GM21423 (cell line): Measurements from ENCODE around the gene ZFP3.
"Not testable (repeated sequence)": the region's sequence is repeated elsewhere in the genome, so short reads cannot be mapped to it uniquely, and the experiment has no call there.

Experiments used
- ATAC-seq: cut with Tn5 transposase; IDR thresholded peaks from one replicate; pipeline ENCODE4 v1.9.1; 2021; ENCODE audit warnings: mild to moderate bottlenecking, moderate library complexity; ENCODE audit not compliant: unreplicated experiment

The ZFP3 gene

DNA sequence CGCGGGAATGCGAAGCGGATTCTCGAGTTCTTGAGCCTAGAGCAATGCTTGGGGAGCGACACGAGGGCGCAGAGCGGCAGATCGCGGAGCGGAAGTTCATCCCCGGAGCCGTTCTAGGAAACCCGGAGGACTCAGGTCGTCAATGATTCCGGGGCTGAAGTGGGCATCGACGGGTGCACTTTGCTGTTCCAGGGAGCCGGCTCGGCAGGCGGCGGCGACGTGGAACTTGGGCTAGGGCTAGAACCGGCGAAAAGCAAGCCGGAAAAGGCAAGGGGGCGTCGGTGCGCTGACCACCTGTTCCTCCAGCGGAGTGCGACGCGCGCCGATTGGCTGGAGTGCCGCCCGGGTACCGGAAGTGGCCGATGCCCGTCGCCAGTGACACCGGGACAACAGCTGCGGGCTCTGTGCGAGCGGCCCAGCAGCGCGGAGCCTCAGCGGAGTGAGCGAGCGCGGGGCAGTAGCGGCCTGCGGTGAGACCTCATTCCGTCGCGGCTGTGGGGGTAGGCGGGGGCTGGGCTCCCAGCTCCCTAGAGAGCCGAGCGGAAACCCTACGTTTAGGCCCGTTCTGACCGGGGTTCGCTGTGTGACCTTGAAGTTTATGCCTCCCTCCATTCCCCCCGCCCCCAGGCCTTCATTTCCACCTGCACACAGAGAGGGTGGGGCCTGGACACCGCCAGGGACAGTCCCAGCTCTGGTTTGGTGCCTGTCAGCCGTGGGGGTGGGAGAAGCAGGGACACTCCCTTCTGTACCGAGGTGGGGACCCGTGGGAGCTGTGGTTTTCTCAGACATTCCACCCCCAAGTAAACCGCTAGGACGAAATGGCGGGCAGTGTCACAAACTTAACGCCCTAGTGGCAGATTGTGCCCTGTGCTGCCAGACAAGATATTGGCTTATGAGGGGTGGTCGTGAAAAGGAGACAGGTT, at the start of gene ZFP3:
ZFP3 (plus strand) TSS at position 362 of the 923 bp plus-strand sequence. CDS start 13,038 bp downstream, outside the sequence.
- ATAC-seq = peak; percentile 77

DNA sequence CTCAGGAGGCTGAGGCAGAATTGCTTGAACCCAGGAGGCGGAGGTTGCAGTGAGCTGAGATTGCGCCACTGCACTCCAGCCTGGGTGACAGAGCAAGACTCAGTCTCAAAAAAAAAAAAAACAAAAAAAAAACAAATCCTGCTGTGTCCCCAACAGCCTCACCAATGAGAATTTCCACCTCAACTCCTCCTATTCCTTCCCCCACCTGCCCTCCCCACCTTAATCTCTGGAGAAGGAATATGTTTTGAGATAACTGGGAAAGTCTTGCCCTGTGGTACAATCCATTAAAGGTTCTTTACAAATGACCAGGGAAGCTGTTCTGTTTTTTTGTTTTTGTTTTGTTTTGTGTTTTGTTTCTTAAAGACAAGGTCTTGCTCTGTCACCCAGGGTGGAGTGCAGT, 48.1 kb upstream of the ZFP3 start:
- not testable (repeated sequence) for ATAC-seq

DNA sequence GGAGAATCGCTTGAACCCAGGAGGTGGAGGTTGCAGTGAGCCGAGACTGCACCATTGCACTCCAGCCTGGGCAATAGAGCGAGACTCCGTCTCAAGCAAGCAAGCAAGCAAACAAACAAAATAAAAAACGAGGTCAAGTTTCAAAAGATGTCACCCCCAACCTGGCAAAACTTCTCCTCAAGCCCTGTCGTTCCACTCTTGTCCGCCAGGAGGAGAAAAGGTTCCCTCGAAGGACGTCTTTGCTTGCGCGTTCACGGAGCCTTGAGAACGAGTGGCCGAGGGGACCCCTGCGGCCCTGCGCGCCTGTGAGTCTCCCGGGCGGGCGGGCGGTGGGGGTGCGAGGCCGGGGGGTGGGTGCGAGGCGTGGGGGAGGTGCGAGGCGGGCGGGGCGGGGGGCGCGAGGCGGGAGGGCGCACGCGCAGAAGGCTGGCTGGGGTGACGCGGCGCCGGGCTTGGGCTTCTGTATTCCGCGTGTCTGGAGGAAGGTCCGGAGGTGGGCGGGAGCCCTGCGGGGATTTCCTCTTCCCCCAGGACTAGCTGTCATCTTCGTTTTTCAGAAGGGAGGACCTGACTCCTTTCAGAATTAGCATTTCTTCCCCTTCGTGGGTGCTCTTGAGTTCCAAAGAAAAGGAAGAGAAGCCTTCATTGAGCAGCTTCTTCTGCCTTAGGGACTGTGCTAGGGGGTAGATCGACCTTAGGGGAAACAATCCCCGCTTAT, 46.7 kb upstream of the ZFP3 start:
- peak; percentile 69 for ATAC-seq

DNA sequence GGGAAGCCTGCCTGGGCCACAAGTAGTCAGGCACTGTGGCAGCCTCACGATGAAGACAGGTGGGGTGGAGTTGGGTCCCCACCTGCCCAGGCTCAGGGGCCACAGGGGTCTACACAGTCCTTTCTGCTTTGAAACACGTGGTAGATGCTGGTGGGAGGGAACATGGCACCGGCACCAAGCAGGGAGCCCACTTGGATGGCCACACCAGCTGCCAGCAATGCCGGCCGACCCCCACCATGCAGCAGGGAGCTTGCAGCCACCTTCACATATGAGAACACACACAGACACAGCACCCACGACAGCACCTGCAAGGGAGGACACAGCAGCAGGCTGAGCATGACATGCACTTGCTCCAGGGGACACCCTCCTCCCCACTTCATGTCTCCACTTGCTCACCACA, 45.4 kb upstream of the ZFP3 start:
- ATAC-seq = no peak

DNA sequence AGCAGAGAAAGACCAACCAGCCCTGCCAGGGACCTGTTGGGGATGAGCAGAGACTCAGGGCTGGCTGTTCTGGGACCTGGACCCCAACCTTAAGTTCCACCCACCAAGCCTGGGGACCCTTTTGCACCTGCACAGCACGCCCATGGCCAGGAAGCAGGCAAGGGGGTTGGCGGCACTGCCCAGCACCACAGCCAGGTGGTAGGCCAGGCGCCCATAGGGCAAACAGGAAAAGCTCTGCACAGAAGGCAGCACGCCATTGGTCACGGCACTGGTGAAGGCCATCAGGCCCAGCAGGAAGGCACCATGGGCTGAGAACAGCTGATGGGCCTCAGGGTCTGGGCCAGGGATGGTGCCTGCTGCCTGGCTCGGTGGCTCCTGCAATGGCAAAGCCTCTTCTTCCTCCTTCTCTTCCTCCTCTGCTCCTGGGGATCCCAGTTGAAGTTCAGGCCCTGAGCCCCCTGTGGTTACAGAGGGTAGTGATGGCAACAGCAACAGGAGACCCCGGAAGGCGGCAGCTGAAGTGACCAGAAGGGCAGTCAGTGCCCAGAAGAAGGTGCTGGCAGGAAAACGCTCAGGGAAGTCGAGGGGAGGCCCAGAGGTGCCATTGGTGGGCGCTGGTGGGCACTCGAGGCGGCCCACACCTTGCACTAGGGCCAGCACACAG, 44.8 kb upstream of the ZFP3 start:
- no peak for ATAC-seq

DNA sequence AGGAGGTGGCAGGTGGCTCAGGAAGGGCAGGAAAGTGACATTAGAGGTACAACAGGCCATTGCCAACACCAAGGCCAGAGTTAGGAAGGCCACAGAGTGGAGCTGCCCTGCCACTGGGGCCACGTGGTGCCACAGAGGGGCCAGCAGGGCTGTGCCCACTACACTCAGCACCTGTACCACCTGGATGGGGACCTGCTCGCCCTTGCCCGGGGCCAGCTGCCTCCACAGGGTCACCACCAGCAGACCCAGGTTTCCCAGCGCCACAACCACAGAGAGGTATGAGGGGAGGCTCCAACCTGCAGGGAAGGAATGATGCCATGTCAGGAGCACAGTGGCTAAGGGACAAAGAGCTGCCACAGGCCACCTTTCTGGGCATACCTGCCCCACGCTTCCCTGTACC, 44.2 kb upstream of the ZFP3 start:
- ATAC-seq = no peak

DNA sequence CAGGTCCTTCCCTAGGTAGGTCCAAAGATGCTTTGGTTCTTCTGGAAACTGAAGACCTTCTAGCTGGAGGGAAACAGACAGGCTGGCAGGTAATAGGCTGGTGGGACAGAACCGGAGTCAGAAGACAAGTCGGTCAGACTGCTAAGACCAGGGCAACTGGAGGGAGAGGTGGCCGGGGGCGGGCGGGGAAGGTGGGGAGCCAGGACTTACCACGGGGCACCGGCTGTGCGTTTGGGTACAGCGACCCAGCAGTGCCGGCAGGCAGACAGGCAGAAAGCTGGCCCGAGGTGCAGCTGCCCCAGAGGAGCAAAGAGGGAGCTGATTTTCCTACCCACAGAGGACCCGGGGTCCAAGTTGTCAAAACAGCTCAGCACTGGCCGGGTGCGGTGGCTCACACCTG, 43.6 kb upstream of the ZFP3 start:
- no peak for ATAC-seq

DNA sequence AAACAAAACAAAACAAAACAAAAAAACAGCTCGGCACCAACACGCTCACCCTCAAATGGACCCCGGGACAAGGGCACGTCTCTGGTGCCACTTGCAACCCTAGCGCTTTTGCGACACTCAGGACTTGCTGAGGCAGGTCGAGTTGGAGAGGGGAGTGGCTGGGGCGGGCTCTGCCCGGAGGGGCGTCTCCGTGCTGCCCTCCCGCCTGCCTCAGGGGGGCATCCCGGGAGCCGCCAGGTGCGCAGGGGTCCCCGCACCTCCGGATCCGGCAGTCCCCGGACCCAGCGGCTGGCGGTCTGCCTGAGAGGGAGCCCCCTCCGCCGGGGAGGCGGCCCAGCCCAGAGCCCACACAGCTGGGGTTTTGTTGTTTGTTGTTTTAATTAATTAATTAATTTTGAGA, 43.0 kb upstream of the ZFP3 start, which contains the start of gene SLC52A1:
SLC52A1 (minus strand) TSS at position 112 of the 400 bp plus-strand sequence. CDS start 820 bp downstream, outside the sequence.
- no peak for ATAC-seq

DNA sequence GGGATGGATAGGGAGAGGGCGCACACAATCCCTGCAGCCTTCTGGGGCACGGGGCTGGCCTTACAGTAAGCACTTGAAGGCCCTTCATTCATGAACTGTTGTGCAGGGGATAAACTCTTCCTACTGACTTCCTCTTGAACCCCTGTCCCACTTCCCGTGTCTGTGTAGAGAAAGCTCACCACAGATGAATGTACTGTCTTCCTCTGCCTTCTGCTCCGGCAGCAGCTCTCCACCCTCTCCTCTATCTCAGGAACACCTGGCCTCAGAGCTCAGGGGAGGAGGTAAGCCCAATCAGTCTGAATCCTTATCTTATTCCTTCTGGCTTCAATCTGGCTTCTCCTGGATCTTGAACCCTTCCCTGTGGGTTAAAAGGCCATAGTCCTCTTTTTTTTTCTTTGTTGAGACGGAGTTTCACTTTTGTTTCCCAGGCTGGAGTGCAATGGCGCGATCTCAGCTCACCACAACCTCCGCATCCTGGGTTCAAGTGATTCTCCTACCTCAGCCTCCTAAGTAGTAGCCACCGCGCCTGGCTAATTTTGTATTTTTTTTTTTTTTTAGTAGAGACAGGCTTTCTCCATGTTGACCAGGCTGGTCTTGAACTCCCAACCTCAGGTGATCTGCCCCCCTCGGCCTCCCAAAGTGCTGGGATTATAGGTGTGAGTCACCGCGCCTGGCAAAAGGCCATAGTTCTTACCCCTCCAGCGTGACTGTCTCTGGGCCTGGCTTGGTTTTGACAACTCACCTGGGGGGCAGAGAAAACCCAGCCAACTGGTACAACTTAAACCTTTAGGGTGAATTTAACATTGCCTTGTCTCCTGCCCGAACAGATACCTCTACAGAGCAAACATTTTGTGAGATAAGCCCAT, 35.9 kb upstream of the ZFP3 start:
- ATAC-seq = no peak

DNA sequence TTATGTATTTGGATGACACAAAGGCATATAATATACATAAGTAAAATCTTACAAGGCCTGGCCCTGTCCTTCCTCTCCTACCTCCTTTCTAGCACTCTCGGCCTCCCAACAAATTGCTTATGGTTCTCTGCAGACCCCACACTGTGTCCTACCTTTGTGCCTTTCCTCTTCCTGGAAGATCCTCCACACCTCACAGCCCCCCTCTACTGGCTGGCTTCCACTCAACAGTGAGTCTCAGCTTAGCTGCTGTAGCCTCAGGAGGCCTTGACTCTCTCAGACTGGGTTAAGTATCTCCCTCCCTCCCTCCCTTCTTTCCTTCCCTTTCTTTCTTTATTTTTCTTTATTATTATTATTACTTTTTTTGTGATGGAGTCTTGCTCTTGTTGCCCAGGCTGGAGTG, 34.7 kb upstream of the ZFP3 start:
- ATAC-seq = no peak

DNA sequence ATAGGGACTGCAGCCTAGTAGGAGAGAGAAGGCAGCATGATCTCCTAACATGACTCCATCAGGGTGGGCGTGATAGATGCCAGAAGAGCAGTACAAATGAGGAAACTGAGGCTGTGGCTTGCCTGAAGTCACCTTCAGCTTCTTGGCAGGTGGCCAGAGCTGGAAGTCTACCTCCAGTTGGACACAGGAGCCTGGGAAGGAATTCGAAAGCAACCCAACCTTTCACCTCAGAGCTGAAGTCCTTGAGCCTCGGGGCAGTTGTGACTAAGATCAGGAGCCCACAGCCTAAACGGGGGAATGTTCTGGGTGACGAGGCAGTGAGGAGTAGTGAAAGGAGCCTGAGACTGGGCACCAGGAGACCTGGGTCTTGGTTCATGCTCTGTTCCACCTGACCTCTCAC, 33.6 kb upstream of the ZFP3 start:
- no peak for ATAC-seq

DNA sequence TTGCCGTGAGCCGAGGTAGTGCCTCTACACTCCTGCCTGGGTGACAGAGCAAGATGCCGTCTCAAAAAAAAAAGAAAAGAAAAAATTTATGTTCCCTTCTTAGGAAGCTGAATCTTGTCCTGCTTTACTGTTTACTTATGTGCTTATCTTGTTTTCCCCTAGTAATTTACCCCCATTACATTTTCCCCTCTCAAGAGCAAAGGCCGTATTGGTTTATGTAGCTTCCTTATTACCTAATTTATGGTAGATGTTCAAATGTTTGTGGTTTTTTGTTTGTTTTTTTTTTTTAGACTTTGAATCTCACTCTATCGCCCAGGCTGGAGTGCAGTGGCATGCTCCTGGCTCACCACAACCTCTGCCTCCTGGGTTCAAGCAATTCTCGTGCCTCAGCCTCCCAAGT, 32.8 kb upstream of the ZFP3 start:
- ATAC-seq = no peak

DNA sequence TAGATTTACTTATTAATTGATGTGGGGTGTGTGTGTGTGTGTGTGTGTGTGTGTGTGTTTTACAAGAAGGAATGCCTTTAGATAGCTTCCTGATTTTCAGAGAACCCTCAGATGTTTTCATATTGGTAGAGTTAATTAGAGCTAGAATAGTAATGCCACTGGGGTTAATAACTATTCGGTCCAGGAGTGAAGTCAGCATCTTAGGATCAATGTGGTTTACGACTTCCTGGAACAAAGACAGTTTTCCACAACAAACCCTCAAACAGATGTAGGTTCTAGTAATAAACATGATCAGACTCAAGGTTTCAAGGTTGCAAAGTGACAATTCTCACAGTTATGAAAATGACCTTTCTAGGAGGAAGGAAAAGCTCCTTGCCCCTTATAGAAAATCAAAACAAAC, 30.8 kb upstream of the ZFP3 start:
- ATAC-seq = no peak

DNA sequence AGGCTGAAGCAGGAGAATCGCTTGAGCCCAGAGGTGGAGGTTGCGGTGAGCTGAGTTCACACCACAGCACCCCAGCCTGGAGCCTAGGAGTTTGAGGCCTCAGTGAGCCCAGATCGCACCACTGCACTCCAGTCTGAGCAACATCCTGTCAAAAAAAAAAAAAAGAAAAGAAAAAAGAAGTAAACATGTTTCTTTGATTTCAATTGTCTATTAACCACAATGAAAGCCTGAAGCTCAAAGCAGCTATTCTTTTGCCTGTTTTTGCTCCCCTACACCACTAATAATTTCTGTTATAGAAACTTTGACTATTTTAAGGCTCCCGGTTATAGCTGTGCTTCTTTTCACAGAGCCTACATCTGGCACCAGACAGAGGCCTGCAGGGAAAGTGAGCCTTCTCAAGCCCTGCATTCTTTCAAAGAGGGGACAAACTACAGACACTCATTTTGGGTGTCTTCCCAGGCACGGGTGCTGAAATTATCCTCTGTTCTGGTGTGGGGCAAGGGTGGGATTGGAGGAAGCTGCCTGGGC, 28.9 kb upstream of the ZFP3 start:
- no peak for ATAC-seq

DNA sequence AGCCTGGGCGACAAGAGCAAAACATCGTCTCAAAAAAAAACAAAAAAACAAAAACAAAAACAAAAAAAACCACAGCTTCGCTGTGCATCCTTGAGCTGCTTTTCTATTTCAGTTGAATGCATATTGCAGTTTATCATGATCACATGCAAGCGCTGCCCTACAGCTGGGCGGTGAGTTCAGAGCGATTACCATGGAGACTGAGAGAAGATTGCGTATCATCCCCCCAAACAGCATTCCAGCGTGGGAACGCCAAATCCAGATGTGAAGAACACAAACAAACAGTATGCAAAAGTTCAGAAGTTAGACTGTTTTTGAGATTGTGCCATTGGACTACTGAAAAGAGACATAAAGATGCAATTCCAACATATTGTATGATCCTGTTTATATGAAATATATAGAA, 28.0 kb upstream of the ZFP3 start:
- ATAC-seq = no peak

DNA sequence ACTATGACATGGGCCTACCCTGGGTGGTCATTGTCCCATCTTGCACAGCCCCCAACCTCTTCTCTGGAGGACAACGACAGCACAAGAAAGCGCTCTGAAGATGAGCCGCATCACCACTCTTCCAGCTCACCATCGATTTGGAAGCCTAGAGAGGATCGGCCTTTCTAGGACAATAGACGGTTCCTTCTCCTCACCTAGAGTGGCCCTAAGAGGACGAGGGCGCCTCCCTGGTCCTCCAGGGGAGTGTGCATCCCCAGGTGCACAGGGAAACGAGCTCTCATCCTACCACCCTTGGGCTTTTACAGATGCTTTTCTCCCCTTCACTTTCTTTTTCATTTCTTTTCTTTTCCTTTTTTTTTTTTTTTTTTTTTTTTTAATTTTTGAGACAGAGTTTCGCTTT, 22.7 kb upstream of the ZFP3 start:
- no peak for ATAC-seq

DNA sequence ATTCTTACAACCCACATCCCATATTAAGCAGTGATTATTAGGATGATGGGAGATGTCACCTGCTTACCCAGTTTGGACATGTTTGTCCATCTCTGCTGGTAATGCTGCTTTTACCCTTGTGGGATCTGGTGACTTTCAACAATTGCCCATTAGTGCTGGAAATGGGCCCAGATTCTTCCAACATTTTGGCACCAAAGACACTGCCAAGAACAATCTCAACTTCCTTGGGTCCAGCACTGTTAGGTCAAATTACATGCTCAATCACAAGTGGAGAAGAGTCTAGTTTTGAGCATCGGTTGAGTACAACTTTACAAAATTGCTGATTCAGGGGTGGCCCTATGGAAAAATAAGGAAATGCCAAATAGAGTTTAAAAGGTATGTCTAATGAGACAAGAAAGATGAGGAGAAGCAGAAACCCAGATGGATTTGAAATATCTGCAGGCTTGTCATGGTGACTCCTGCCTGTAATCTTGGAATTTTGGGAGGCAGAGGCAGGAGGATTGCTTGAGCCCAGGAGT, 13.0 kb upstream of the ZFP3 start:
- no peak for ATAC-seq

DNA sequence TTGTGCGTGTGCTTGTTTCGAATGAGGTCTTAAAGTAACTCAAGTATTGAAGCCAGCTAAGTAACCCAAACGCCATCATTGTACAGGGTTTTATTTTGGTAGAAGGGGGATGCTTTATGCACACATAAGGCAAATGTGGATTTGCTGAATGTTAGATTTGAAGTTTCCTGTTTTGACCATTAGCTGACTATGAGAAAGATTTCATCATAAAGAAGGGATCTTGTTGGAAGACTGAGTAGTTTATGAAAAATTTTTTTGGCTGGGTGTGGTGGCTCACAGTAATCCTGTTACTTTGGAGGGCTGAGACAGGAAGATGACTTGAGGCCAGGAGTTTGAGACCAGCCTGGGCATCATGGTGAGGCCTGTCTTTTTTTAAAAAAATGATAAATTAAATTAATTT, 10.0 kb upstream of the ZFP3 start:
- no peak for ATAC-seq

DNA sequence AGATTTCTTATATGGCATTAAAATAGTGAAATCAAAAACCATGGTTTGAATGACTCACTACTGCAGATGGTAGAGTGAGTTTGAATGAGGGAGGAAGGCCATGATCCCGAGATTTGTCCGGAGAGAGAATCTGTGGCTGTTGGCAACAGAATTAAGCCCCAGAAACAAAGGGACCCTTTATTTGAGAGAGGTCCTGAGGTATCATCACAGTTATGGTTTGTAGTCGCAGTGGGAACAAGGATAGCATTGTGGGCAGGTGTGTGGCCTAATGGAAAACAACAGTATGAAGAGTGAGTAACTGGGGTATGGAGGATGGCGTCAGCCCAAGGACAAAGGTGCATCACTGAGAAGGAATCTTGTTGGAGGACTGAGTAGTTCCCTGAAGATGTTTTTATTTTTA, 8.5 kb upstream of the ZFP3 start:
- no peak for ATAC-seq

DNA sequence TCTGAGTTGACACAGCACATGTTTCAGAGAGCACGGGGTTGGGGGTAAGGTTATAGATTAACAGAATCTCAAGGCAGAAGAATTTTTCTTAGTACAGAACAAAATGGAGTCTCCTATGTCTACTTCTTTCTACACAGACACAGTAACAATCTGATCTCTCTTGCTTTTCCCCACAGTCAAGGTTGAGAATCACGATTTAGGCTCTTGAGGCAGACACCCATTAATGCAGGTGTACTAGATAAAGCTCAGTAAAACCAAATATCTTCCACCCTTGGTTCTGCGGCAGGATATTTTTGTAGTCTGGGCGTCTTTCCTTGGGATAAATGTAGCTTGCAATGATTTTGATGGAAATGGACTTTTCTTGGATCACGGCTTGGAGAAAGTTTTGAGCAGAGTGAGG, 2.8 kb upstream of the ZFP3 start:
- not testable (repeated sequence) for ATAC-seq
